Ishikawa (cell line): Measurements from ENCODE around the gene CATSPER3.

Source experiments
- CREB1 ChIP-seq: IDR thresholded peaks from 2 replicates; pipeline ENCODE4 v1.6.1; 2012; ENCODE audit warnings: low read depth
- EGR1 ChIP-seq: IDR thresholded peaks from 2 replicates; pipeline ENCODE4 v1.6.1; 2012
- NFIC ChIP-seq: IDR thresholded peaks from 2 replicates; pipeline ENCODE4 v1.6.1; 2012
- TAF1 ChIP-seq: IDR thresholded peaks from 2 replicates; pipeline ENCODE4 v1.6.1; 2012; ENCODE audit warnings: low read depth, mild to moderate bottlenecking
- TCF12 ChIP-seq: IDR thresholded peaks from 2 replicates; pipeline ENCODE4 v1.6.1; 2012; ENCODE audit warnings: low read depth
- USF1 ChIP-seq: IDR thresholded peaks from 2 replicates; pipeline ENCODE4 v1.6.1; 2012
- TF ChIP-seq, protein P1 (sequence below): IDR thresholded peaks from 2 replicates; pipeline ENCODE4 v1.6.1; 2012; ENCODE audit warnings: low read depth, mild to moderate bottlenecking

- no peak for TF ChIP-seq CREB1
- no peak for TF ChIP-seq NFIC
- no peak for TF ChIP-seq EGR1
- TF ChIP-seq, protein P1, sequence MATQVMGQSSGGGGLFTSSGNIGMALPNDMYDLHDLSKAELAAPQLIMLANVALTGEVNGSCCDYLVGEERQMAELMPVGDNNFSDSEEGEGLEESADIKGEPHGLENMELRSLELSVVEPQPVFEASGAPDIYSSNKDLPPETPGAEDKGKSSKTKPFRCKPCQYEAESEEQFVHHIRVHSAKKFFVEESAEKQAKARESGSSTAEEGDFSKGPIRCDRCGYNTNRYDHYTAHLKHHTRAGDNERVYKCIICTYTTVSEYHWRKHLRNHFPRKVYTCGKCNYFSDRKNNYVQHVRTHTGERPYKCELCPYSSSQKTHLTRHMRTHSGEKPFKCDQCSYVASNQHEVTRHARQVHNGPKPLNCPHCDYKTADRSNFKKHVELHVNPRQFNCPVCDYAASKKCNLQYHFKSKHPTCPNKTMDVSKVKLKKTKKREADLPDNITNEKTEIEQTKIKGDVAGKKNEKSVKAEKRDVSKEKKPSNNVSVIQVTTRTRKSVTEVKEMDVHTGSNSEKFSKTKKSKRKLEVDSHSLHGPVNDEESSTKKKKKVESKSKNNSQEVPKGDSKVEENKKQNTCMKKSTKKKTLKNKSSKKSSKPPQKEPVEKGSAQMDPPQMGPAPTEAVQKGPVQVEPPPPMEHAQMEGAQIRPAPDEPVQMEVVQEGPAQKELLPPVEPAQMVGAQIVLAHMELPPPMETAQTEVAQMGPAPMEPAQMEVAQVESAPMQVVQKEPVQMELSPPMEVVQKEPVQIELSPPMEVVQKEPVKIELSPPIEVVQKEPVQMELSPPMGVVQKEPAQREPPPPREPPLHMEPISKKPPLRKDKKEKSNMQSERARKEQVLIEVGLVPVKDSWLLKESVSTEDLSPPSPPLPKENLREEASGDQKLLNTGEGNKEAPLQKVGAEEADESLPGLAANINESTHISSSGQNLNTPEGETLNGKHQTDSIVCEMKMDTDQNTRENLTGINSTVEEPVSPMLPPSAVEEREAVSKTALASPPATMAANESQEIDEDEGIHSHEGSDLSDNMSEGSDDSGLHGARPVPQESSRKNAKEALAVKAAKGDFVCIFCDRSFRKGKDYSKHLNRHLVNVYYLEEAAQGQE = no peak
- no peak for TF ChIP-seq TCF12
- no peak for TF ChIP-seq USF1
- no peak for TF ChIP-seq TAF1
These were observed 2.4 kb upstream of the CATSPER3 start for GRCh38 chr5:134965271-134965825.
